ENCODE measurements around the gene PIEZO2.
"Not testable (repeated sequence)": the region's sequence is repeated elsewhere in the genome, so short reads cannot be mapped to it uniquely, and the experiment has no call there.

Gene PIEZO2

DNA sequence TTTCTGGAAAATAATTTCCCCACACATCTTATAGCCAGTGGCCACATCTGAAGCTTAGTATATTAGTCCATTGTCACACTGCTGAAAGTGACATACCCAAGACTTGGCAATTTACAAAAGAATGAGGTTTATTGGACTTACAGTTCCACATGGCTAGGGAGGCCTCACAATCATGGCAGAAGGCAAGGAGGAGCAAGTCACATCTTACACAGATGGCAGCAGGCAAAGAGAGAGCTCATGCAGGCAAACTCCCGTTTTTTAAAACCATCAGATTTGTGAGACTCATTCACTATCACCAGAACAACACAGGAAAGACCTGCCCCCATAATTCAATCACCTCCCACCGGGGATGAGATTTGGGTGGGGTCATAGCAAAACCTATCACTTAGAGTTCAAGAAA lies 303.3 kb downstream of the PIEZO2 start:
- DNase-seq (ENCODE audit: low read depth, low spot score); H3K4me3 ChIP-seq (ENCODE audit: low read length): not testable (repeated sequence)

DNA sequence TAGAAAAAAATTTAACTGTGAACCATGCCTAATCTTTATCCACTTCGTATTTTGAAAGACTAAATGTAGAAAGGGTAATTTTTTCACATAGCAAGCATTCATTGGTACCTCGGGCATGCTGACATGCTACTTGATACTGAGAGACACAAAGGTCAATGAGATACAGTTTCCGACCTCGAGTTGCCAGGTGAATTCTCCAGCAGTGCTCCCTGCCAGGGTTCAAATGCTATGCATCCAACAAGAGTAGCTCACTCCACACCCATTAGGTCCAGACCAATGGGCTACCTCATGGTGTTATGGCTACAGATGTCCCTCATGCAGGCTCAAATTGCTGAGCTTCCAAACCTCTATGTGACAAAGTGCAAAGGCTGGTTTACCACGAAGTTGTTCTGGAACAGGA lies 305.8 kb downstream of the PIEZO2 start:
- no peak overlapping the region for H3K4me3 ChIP-seq (ENCODE audit: low read length)
- no peak for DNase-seq (ENCODE audit: low read depth, low spot score)

DNA sequence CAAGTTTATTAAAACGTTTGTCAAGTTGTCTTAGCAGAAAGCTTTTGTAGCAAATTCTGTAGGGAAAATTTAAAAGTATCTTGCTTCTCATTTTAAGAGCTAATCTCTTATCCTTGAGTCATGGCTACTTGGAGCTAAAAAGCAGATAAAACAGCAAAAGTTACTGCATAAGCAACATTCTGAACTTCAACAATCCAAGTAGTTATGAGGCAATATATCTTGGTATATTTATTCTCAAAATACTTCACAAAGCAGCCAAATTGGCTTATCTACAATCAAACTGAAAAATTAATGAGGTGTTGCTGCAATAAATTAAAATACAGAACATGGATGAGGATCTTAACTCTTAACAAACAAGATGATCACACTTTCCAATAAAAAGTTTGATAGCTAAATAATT lies 306.5 kb downstream of the PIEZO2 start:
- DNase-seq (ENCODE audit: low read depth, low spot score): no peak

DNA sequence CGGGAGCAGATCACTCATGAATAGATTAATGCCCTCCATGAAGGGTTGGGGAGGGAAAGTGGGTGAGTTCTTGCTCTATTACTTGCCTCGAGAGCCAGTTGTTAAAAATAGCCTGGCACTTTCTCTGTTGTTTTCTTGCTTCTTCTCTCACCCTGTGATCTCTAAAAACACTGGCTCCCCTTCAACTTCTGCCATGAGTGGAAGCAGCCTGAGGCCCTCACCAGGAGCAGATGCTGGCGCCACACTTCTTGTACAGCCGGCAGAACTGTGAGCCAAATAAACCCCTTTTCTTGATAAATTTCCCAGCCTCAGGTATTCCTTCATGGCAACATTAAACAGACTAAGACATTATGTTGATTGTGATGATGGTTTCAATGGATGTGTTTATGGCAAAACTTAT lies 307.0 kb downstream of the PIEZO2 start:
- no peak for DNase-seq (ENCODE audit: low read depth, low spot score)
- H3K4me3 ChIP-seq (ENCODE audit: low read length): no peak overlapping the region

More for the DNA sequence above, 306.5 kb downstream of the PIEZO2 start:
- no peak overlapping the region for H3K4me3 ChIP-seq (ENCODE audit: low read length)

DNA sequence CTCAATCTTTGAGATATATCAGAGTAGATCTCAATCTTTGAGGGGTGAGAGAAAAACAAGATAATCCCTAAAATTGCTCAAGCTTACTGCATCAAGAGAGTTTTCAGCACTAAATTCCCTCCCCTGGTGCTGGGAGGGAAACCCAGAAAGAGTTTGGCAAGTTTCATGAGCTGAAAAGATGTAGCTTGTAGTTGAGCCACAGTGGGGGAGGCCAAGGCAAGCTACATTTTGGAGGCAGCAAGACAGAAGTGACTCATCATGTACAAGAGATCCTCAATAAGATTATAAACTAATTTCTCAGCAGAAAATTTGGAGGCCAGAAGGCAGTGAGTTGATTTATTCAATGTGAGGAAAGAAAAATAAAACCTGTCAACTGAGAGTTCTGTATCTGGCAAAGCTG lies 308.2 kb downstream of the PIEZO2 start:
- no peak overlapping the region for H3K4me3 ChIP-seq (ENCODE audit: low read length)
- DNase-seq (ENCODE audit: low read depth, low spot score): no peak

DNA sequence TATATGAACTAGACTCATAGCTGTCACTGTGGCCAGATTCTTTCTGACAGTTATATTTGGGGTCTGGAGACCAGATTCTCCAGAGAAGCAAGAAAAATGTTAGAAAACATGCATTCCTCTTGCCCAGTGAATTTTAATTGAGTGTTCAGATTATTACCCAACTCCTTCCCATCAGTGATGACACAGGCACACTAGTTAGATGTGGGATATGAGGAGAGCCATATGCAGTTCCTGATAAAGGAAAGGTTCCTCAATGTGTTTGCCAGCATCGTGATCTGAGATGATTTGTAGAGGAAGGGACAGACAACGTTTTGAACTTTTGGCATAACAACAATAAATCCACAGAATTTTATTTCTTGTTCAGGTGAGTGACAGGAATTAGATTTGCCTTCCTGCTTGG lies 308.6 kb downstream of the PIEZO2 start:
- DNase-seq (ENCODE audit: low read depth, low spot score): no peak
- no peak overlapping the region for H3K4me3 ChIP-seq (ENCODE audit: low read length)

DNA sequence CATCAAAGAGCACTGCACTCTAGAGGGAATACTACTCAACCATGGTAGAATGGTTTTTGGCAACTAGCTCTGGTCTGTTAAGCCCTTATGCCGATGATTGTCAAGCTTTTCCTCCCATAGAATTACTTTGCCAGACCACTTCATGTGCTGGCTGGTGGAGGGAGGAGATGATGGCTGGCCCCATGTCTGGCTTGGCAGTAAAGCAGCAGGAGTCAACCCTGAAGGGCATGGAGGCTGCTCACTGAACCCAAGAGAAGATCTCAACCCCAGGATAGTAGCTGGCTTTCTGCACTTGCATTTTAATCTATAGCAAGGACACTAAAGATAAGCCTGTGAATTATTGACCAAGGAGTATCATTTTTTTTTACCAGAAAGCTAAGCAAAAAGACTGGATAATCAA lies 309.9 kb downstream of the PIEZO2 start:
- DNase-seq (ENCODE audit: low read depth, low spot score): no peak
- H3K4me3 ChIP-seq (ENCODE audit: low read length): no peak overlapping the region

DNA sequence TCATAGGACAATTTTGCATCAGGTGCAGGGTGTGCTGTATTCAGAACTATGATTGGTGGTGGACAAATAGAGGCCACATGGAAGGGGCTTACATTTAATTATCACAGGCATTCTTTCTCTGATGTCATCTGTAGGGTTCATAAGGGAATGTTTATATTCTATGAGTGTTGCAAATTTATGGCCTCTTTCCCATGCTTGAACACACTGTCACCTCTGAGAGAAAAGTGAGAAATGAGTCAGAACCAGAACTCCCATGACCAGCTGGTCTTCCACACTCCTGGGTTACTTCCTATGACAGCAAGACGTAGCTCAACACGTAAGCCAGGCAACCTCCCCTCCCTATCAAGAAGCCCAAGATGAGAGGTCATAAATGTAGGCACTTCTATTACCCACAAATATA lies 310.8 kb downstream of the PIEZO2 start:
- no peak for DNase-seq (ENCODE audit: low read depth, low spot score)

DNA sequence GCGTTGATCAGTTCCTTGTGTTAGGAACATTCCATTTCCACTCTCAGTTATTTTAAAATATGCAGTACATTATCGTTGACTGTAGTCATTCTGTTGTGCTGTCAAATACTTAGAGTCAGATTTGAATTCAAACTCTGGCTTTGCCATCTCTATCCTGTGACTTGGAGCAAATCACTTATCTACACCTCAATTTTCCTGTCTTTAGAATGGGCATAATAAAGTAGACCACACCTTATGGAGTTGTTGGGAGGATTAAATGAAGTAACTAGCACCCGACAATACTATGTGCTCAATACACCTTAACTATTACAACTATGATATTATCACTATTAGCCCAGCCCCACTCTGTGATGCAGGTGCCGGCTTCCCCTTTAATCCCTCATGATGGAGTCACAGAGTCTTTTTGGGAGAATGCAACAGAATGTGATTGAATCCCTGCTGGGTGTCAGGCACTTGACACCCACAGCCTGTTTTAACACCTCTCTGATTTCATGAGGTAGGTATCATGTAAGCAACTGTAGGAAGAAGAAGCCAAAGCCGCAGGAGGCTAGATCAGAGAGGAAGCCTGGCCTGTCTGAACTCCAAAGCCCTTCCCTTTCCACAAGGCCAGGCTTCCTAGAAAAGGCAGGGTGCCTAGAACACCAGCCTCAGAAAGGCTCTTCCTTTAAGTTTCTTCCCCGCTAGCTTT lies 315.1 kb downstream of the PIEZO2 start:
- no peak overlapping the region for H3K4me3 ChIP-seq (ENCODE audit: low read length)
- no peak for DNase-seq (ENCODE audit: low read depth, low spot score)

More for the DNA sequence above, 310.8 kb downstream of the PIEZO2 start:
- no peak overlapping the region for H3K4me3 ChIP-seq (ENCODE audit: low read length)

DNA sequence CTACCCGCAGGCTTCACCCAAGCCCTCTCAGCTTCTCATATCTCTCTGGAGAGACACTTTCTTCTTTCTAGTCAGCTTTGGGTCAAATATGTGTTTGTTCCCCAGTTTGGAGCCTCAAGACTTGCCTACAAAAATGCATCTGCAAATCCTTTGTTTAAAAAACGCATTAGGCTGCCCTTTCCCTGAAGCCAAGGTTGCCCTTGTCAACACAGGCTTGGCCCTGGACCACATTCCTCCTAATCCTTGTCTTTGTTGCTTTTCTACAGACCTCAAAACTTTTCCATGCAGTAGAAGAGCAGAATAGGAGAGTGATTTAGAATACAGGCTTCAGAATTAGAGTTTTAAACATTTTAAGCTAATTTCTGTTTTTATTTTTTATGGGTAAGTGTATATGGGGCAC lies 315.7 kb downstream of the PIEZO2 start:
- no peak for DNase-seq (ENCODE audit: low read depth, low spot score)
- H3K4me3 ChIP-seq (ENCODE audit: low read length): no peak overlapping the region

DNA sequence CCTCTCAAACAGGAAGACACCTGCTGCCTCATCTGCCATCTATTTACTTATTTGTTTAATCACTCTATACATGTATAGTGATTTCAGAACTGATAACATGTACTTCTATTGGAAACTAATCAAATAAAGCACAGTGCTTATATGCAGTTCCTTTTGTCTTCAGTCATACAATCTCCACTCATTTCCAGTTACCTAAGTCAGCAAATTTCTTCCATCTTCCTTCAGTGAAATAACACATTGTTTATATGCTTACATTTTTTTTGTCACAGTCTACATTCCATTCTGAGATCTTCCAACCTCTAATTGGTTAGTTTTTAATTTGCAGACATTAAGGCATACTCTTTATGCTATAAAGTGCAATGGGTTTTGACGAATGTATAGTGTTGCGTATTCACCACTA lies 323.0 kb downstream of the PIEZO2 start:
- no peak for DNase-seq (ENCODE audit: low read depth, low spot score)
- no peak overlapping the region for H3K4me3 ChIP-seq (ENCODE audit: low read length)

DNA sequence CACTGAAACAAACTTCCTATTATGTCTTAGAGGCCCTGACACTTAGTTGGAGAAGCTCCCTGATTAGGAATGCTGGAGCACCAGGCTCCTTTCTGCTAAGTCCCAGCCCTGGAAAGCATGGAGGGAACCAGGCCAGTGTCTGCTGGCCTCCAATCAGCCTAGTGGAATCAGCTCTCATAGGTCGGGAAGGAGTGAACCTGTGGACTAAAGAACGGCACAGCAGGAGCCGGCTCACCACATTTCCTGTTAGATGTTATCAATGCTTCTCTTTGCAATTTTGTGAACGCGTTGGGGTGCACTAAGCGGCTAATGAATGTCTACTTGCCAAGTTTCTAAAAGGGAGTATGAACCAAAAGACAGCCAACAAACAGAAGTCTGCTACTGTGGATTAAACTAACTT lies 326.9 kb downstream of the PIEZO2 start:
- DNase-seq (ENCODE audit: low read depth, low spot score): peak; percentile 63

DNA sequence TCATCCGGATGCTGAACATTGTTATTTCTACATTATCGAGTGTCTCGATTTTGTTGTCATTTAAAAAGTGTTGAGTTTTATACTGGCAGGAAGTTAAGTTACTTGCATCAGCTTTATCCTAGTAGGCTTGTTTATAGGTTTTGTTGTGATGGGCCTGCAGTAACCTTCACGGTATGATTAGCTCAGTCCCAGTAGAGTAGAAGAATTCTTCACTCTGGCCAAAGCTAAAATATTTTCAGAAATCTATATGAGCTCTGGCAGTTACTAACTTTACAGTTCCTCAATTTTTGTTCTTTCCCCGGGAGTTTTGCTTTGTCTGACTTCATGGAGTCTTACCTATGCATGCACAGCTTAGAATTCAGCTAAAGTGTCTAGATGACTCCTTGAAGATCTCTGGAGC lies 328.7 kb downstream of the PIEZO2 start:
- H3K4me3 ChIP-seq (ENCODE audit: low read length): no peak overlapping the region
- no peak for DNase-seq (ENCODE audit: low read depth, low spot score)

More for the DNA sequence above, 326.9 kb downstream of the PIEZO2 start:
- no peak overlapping the region for H3K4me3 ChIP-seq (ENCODE audit: low read length)

DNA sequence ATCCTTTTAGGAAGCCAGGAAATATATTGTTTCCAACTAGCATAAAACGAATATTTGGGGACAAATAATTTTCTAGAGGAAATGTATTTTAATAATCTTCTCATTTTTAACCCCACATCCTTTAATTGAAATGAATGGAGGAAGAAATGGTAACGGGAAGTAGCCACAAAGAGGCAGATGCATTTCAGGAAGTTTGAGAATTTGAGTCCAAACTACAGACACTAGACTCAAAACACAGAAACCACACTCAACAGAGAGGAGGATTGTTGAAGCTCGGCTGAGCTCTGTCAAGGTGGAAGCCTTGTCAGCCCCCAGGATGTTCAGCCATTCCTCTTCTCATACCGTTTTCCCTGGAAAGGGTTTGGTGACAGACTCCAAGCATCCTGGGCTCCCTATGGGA lies 335.0 kb downstream of the PIEZO2 start:
- H3K4me3 ChIP-seq (ENCODE audit: low read length): no peak overlapping the region
- no peak for DNase-seq (ENCODE audit: low read depth, low spot score)

DNA sequence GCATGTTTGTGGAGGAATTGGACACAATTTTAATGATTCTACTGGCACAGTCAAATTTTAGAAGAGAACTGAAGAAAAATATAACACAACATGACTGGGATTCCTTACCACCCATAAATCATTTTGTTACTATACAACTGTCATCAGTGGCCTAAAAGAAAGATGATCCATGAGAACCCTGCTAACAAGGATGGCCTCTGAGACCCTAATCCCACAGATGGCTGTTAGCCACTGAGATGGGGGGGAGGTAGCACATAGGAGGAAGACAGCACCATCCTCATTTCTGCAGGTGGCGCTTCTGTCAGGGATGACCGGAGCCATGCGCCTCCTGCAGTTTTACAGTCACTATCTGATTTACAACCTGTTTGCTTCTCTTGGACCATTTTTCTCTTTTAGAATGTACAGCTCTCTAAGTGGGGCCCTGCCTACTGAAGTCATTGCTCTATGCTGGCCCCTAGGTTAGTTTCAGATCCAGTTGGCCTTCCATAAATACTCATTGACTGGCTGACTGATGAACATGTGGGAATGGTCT lies 343.7 kb downstream of the PIEZO2 start:
- DNase-seq (ENCODE audit: low read depth, low spot score): no peak
- H3K4me3 ChIP-seq (ENCODE audit: low read length): no peak overlapping the region

DNA sequence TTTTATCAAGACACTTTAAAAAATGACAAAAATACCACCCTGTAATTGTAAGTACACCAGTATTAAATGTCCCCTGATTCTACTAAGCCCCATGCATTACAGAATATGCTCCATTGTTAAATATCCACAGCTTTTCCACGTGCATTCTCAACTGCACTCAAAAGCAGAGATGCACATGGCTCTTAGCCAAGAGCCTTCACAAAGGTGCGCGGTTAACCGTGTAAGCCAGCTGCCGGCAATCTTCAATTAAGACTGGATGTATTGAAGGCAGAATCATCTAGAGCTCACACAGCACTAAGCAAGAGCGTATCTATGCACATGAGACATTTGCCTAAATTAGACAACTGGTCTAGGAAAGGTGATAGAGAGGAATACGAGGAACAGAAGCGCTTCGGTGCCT lies 345.2 kb downstream of the PIEZO2 start:
- H3K4me3 ChIP-seq (ENCODE audit: low read length): no peak overlapping the region
- DNase-seq (ENCODE audit: low read depth, low spot score): no peak

DNA sequence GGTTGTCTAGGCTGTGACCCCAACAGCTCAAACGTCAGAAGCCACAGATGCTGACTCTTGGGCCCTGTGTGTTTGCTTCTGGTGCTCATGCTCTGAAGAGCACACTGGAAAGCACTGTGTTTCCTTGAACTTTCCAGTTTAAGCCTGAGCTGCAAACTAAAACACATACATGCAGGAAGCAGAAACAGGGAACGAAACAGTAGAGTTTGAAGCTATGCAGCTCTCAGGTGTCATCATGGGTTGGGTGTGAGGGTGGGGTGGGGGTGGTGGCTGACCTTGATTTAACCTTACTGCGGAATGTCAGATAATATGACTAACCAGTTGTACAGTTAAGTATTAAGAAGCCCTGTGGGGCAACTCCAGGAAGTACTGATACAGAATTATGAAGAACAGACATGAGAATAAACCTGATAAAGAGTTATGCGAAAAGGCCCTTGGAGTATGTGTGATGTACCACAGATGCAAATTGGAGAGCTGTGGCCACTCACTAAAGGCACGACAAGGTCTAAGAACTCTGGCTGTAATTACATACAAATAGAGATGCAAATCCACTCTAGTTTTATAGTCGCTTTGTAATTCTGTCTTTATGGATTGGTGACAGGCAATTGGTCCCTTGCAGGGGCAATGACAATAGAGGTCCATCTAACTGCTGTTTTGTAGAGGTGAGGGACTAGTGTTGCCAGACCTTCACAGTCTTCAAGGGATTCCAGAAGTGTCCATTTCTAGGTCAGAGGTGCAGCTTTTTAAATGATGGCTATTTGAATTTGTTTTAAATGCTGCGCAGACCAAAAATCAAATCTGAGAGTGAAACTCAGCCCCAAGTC lies 350.4 kb downstream of the PIEZO2 start:
- DNase-seq (ENCODE audit: low read depth, low spot score): no peak

DNA sequence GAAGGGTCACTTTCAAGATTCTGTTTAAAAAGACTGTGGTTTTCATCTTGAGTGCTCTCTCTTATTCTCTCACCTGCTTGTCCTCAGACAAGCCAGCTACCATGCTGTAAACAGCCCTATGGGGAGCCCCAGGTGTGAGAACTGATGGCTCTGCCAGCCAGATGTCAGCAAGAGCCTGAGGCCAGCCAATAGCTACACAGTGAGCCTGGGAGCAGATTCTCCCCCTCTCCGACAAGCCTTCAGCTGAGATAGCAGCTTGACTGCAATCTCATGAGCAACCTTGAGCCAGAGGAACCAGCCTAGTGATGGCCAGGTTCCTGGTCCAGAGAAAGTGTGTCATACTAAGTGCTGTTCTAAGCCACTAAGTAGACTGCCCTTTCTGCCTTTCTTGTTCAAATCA lies 351.5 kb downstream of the PIEZO2 start:
- no peak overlapping the region for H3K4me3 ChIP-seq (ENCODE audit: low read length)
- DNase-seq (ENCODE audit: low read depth, low spot score): no peak

More for the DNA sequence above, 350.4 kb downstream of the PIEZO2 start:
- no peak overlapping the region for H3K4me3 ChIP-seq (ENCODE audit: low read length)

DNA sequence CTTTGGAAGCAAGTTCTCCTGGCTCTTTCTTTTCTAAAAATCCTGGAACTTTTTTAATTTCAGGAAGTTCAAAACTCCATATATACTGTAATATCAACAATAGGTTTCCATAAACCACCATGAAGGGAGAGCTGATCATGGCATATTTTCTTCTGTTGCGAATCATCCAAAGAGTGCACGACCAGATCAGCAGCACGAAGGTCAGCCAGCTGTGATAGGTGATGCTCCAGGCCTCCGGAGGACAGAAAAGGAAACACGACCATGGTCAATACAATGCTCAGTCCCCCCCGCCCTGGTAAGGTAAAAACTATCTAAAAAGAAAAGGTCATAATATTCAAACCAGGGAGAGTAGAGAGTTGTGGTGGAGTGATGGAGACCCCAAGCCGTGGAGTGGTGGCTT lies 354.6 kb downstream of the PIEZO2 start:
- DNase-seq (ENCODE audit: low read depth, low spot score): no peak
- H3K4me3 ChIP-seq (ENCODE audit: low read length): no peak overlapping the region

DNA sequence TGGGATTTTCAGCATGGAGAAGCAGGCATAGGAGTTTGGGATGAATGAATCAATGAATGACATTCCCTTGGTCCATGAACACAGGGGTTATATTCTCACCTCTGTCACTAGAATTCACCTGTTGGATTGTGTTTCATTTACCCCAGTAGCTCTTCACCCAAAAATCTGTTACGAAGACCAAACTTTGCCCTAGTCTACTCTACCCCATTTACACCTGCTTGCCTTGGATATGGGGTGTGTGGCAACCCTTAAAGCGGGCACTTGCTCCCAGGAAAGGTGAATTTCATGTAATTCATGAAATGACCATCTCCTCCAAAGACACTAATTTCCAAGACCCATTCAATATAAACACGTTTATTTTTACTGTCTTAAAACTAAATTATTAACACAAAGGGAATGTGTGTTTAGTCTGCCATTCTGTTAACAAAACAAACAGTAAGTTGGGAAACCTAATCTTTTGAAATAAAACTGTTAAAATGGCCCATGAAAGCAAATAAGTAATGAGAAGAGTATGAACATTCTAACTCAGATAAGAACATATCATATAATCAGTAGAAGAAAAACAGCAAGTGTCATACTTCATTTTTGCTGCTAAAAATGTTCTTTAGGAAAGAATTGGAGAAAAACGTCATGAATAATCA lies 355.5 kb downstream of the PIEZO2 start:
- no peak for DNase-seq (ENCODE audit: low read depth, low spot score)
- H3K4me3 ChIP-seq (ENCODE audit: low read length): no peak overlapping the region
